Testis (tissue), 3 donors: ENCODE results near the gene USP2. TPM values are rescaled to one million over a fixed set of nuclear protein-coding genes. Genes with fewer than 3 reads are reported as not detected.

Source experiments
- DNase-seq: peaks from one replicate; pipeline ENCODE4 v3.0.0-alpha.2; 2019
- H3K27ac ChIP-seq, 2 donors: fragments of 200-600 bp; sonication (generic); one replicate each; pipeline ENCODE4 v1.5.1; 2019
- H3K27me3 ChIP-seq: fragments of 200-600 bp; sonication (generic); one replicate; pipeline ENCODE4 v1.5.1; 2019
- H3K36me3 ChIP-seq: fragments of 200-600 bp; sonication (generic); one replicate; pipeline ENCODE4 v1.5.1; 2017; ENCODE audit warnings: low read depth; ENCODE audit errors: missing control alignments
- H3K4me1 ChIP-seq: fragments of 200-600 bp; sonication (generic); one replicate; pipeline ENCODE4 v1.5.1; 2019
- H3K4me3 ChIP-seq, 2 donors: fragments of 200-600 bp; sonication (generic); one replicate each; pipeline ENCODE4 v1.5.1; 2017 to 2019
- H3K9me3 ChIP-seq: fragments of 200-600 bp; sonication (generic); one replicate; pipeline ENCODE4 v1.5.1; 2017
- POLR2A ChIP-seq: fragments of 450-650 bp; IDR thresholded peaks from one replicate; pipeline ENCODE4 v1.6.1; 2017; ENCODE audit warnings: antibody characterized with exemption, mild to moderate bottlenecking, moderate library complexity
- WGBS, 2 donors: methylation state at CpG; one replicate each; pipeline ENCODE4 v1.1.5; 2018; 5-methylcytosine and 5-hydroxymethylcytosine counted together
- intact Hi-C: fragments of 100-400 bp; cut with DNase I; formaldehyde crosslinking; loops from one replicate; pipeline ENCODE4 v1.15.1; 2023; ENCODE audit warnings: low total_unique reads
- polyA plus RNA-seq: library from polyadenylated mRNA; stranded (reverse); fragments of 350-450 nt; fragmentation: Illumina TruSeq; extraction: RNeasy Lipid Tissue Mini Kit (QIAGEN cat#74804); gene quantifications from one replicate; pipeline ENCODE4 v1.2.3, GENCODE V29; 2014; ENCODE audit warnings: low read depth, low replicate concordance; ENCODE audit not compliant: insufficient read depth
- total RNA-seq, 2 donors: library from RNA; depleted of rRNA; stranded (reverse); fragments of >200 nt; gene quantifications; one replicate each; pipeline ENCODE4 v1.2.3, GENCODE V29; 2016
- TF ChIP-seq, protein P1 (sequence below), 3 experiments: fragments of 450-650 bp in 2 of 3; fragments of 200-600 bp in 1 of 3; sonication (generic) in 1 of 3; IDR thresholded peaks; one replicate each; pipeline ENCODE4 v1.5.1; 2016 to 2019; ENCODE audit warnings: antibody characterized with exemption in 3 of 3, mild to moderate bottlenecking in 2 of 3, moderate library complexity in 1 of 3

USP2 gene
- total and polyA plus RNA-seq, 3 donors from 2014 or later = 41.2 to 168 (median 100) TPM

DNA sequence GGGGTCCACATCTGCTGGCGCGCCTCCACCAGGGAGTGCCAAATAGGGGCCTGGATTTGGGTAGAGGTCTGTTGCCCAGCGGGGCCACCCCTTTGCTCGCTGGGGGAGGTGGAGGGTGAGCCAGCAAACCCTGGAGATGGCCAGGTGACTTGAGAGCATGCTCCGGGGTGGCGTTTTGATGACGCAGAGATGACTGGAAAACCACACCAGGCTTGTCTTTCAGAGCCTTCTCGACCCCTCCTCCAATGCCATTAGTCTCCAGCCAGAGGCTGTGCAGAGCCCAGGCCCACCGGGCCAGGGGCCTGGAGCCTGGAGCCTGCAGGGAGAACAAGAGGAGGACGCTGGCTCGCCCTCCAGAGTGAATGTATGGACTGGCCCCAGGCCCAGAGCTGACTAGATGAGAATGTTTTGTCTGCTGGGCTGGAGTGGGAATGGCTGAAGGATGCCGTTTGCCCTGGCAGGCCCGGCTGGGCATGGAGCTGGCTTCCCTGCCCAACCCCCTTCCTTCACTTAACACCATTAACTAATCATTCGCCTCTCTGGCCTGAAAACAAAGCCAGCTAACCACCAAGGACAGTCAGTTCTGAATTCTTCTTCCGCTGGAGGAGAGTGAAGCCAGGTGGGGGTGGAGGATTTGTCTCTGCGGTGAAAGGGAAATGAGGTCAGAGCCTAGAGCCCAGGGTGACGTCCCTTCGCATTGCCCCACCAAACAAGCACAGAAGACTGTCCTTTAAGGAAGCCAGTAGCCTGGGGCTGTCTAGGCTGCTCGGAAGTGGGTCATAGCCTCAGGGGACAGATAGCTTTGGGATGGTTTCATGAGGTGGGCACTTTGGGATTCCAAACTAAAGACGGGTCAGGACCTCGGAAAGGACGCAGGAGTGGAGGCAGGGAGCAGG lies 63.0 kb downstream of the USP2 start:
- TF ChIP-seq POLR2A = no peak
- TF ChIP-seq, protein P1, sequence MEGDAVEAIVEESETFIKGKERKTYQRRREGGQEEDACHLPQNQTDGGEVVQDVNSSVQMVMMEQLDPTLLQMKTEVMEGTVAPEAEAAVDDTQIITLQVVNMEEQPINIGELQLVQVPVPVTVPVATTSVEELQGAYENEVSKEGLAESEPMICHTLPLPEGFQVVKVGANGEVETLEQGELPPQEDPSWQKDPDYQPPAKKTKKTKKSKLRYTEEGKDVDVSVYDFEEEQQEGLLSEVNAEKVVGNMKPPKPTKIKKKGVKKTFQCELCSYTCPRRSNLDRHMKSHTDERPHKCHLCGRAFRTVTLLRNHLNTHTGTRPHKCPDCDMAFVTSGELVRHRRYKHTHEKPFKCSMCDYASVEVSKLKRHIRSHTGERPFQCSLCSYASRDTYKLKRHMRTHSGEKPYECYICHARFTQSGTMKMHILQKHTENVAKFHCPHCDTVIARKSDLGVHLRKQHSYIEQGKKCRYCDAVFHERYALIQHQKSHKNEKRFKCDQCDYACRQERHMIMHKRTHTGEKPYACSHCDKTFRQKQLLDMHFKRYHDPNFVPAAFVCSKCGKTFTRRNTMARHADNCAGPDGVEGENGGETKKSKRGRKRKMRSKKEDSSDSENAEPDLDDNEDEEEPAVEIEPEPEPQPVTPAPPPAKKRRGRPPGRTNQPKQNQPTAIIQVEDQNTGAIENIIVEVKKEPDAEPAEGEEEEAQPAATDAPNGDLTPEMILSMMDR (IDR thresholded peaks at IDR 0.05) = no peak
- peak overlapping the region in 1 of 2 donors; percentile 59 for H3K27ac ChIP-seq
- no peaks in the 10 kb centered on the region for H3K36me3 ChIP-seq
- H3K4me3 ChIP-seq = no peak overlapping the region
- H3K4me1 ChIP-seq = peaks cover 42% of the 10 kb centered on the region
- DNase-seq = no peak
- H3K27me3 ChIP-seq = no peaks in the 10 kb centered on the region
- WGBS, 2 donors = 63 to 73% methylated on average over 17 to 22 of the region's 22 CpGs
- no peaks in the 10 kb centered on the region for H3K9me3 ChIP-seq
- intact Hi-C loops = no loop called here

GRCh38 chr11:119317592-119318239 lies 63.8 kb downstream of the USP2 start:
- intact Hi-C loops = no loop called here
- WGBS, 2 donors = 59 to 76% methylated on average over 6 to 14 of the region's 14 CpGs
- H3K9me3 ChIP-seq = no peaks in the 10 kb centered on the region
- peak overlapping the region in 1 of 2 donors; percentile 59 for H3K27ac ChIP-seq
- no peaks in the 10 kb centered on the region for H3K36me3 ChIP-seq
- no peaks in the 10 kb centered on the region for H3K27me3 ChIP-seq
- DNase-seq = no peak
- TF ChIP-seq POLR2A = no peak
- TF ChIP-seq, protein P1 (IDR thresholded peaks at IDR 0.05) = no peak
- H3K4me1 ChIP-seq = peaks cover 42% of the 10 kb centered on the region
- peak overlapping the region; percentile 48 to 60 for H3K4me3 ChIP-seq

GRCh38 chr11:119316729-119317591 lies 64.5 kb downstream of the USP2 start, which contains the start of gene MCAM:
Gene MCAM (minus strand): TSS chr11:119317130. CDS start chr11:119317101, 29 bp downstream.
- no peak for TF ChIP-seq POLR2A
- TF ChIP-seq, protein P1 (IDR thresholded peaks at IDR 0.05) = no peak
- DNase-seq = no peak
- H3K27ac ChIP-seq = peak within 1 kb of the TSS; percentile 44 to 73
- no peaks in the 10 kb centered on the region for H3K27me3 ChIP-seq
- no peaks in the 10 kb centered on the region for H3K36me3 ChIP-seq
- intact Hi-C loops = no loop called here
- H3K4me1 ChIP-seq = peaks cover 36% of the 10 kb centered on the region
- 3% methylated on average over 22 to 53 of the region's 74 CpGs for WGBS, 2 donors
- H3K9me3 ChIP-seq = no peaks in the 10 kb centered on the region
- peak within 1 kb of the TSS; percentile 48 to 60 for H3K4me3 ChIP-seq

DNA sequence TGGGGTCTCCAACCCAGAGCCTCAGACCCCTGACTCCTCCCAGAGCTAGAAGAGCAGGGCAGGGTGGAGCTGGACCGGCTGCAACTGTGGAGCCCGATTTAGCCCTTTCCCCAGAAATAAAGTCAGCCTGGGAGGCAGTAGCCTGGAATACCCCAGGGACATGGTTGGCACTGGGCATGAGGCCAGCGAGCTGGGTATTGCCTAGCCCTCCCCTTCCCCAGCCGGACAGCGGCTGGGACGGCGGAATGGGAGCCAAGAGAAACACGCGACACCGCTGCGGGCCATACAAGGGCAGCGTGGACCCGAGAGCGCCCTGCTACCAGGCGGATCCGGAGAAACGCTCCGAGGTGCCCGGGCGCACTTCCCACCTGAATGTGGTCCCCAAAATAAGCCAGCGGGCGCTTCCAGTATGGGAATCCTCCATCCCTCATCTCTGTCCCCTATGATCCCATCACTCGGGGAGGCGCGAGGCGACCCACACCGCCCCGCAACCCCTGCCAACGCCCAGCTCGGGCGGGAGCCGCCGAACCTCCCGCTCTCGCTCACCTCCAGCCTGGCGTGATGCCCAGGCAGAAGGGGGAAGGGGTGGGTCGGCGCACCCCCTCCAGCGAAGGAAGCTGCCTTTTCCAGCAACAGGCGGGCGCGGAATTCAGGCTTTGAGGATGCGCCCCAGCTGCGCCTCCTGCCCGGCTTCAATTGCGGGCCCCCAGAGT lies 65.3 kb downstream of the USP2 start:
- Histone ChIP-seq H3K27me3 (no peaks in the 10 kb centered on the region), H3K27ac (peak overlapping the region; percentile 44 to 73), H3K4me1 (peaks cover 33% of the 10 kb centered on the region), H3K4me3 (peak overlapping the region; percentile 48 to 60), H3K9me3 (no peaks in the 10 kb centered on the region), H3K36me3 (no peaks in the 10 kb centered on the region)
- TF ChIP-seq POLR2A = no peak
- TF ChIP-seq, protein P1 (IDR thresholded peaks at IDR 0.05) = no peak
- intact Hi-C loops = no loop called here
- DNase-seq = no peak
- 1 to 5% methylated on average over 4 to 36 of the region's 46 CpGs for WGBS, 2 donors
